Natural killer cell treated with Interleukin-12 subunit alpha and Interleukin-12 subunit beta and Interleukin-15 and Interleukin-18, amount 100 ng/mL, for 72 hours (primary cell): ENCODE results near the gene CLCN7. TPM values are rescaled to one million over a fixed set of nuclear protein-coding genes. Genes with fewer than 3 reads are reported as not detected.

Source experiments
- ATAC-seq, 2 donors: fragments of 150-1000 bp; cut with Tn5 transposase in 1 of 2; sonication (Bioruptor Pico), chemical (Tn5 transposase) in 1 of 2; 2 replicates each; pipeline ENCODE4 v1.10.0; 2021
- DNase-seq: peaks from one replicate; pipeline ENCODE4 v3.0.0; 2022; ENCODE audit warnings: low spot score
- H3K27ac Mint-ChIP-seq, 2 donors: 1 replicate in 1 of 2; 2 replicates in 1 of 2; pipeline ENCODE4 v1.8.0; 2022; ENCODE audit warnings: mixed read lengths in 2 of 2, mild to moderate bottlenecking in 1 of 2, moderate library complexity in 1 of 2
- H3K27me3 Mint-ChIP-seq, 2 donors: 1 replicate in 1 of 2; 2 replicates in 1 of 2; pipeline ENCODE4 v1.8.0; 2022; ENCODE audit warnings: mixed read lengths in 2 of 2
- H3K36me3 Mint-ChIP-seq: one replicate; pipeline ENCODE4 v1.8.0; 2022; ENCODE audit warnings: mixed read lengths
- H3K4me1 Mint-ChIP-seq, 2 donors: 1 replicate in 1 of 2; 2 replicates in 1 of 2; pipeline ENCODE4 v1.8.0; 2022; ENCODE audit warnings: low read depth in 2 of 2, mixed read lengths in 2 of 2, mild to moderate bottlenecking in 1 of 2
- H3K4me3 Mint-ChIP-seq: one replicate; pipeline ENCODE4 v1.8.0; 2022; ENCODE audit warnings: mixed read lengths
- H3K9me3 Mint-ChIP-seq: 2 replicates; pipeline ENCODE4 v1.8.0; 2022; ENCODE audit warnings: mixed read lengths
- total RNA-seq, 2 donors: library from RNA; stranded (reverse); gene quantifications; one replicate each; pipeline ENCODE4 v1.2.3, GENCODE V29; 2022

The CLCN7 gene
- total RNA-seq, 2 donors from 2014 or later = 52.2 to 73.5 TPM

DNA sequence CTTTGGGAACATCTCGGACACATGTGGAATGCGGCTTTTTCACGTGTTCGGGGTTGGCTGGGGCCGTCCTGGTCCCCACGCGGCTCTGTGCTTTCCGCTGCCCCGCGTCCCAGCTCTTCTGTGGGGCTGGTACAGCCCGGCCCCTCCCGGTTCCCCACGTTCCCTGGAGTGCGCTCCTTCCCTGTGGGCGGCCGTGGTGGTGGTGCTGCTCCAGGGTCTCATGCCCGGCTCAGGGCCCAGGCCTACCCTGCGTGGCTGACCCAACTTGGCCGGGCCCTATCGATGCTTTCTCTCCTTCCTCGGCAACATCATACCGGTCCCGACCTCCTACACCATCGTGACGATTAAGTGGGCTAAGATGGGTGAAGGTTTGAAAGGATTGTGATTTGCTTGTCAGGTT, 21.6 kb upstream of the CLCN7 start:
- Mint-ChIP-seq H3K9me3 (no peaks in the 10 kb centered on the region), H3K27ac (no peak overlapping the region), H3K36me3 (no peaks in the 10 kb centered on the region), H3K4me1 (peaks cover 7 to 8% of the 10 kb centered on the region in 2 donors), H3K27me3 (no peaks in the 10 kb centered on the region), H3K4me3 (no peak overlapping the region)
- ATAC-seq = no peak
- DNase-seq = no peak

DNA sequence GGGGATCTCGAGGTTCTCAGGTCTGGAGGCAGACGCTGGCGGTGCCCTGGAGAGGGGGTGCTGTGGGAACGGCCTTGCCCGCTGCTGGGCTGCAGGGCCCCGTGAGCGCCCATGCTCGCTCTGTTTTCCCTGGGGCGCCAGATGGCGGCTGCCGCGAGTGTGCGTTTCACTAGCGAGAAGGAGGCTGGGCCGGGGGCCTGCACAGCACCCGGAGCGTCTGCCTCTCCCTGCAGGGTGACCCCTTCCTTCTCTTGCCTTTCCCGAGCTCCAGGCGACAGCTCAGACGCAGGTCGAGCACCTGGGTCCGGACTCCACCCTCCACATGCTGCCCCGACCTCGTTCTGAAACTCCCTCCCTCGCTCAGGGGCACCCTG, 21.0 kb upstream of the CLCN7 start:
- H3K36me3 Mint-ChIP-seq = no peaks in the 10 kb centered on the region
- no peaks in the 10 kb centered on the region for H3K27me3 Mint-ChIP-seq
- DNase-seq (no peak), ATAC-seq (no peak)
- peaks cover 7 to 8% of the 10 kb centered on the region in 2 donors for H3K4me1 Mint-ChIP-seq
- H3K9me3 Mint-ChIP-seq = no peaks in the 10 kb centered on the region
- no peak overlapping the region for H3K4me3 Mint-ChIP-seq
- H3K27ac Mint-ChIP-seq = no peak overlapping the region

DNA sequence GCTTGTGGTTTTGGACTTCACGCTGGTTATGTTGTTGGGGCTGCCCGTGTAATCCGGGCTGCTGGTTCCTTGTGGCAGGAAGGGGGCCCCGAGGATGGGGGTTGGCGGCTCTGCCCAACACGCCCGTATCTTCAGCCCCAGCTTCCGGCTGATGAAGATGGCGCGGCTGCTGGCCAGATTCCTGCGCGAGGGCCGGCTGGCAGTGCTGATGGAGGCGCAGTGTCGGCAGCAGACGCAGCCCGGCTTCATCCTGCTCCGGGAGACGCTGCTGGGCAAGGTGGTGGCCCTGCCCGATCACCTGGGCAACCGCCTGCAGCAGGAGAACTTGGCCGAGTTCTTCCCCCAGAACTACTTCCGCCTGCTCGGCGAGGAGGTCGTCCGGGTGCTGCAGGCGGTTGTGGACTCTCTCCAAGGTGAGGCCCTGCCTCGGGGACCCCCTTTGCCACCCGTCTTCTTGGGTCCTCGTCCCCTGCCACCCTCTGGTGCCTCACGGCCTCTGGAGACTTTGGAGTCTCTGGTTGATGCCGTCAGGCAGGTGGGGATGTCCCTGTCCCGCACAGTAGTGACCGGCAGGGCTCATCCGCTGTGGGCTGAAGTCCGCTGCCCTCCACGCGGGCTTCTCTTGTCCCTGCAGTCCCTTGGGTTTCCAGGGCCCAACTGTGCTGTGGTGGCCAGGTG, 20.5 kb upstream of the CLCN7 start:
- peaks cover 7 to 8% of the 10 kb centered on the region in 2 donors for H3K4me1 Mint-ChIP-seq
- H3K36me3 Mint-ChIP-seq = no peaks in the 10 kb centered on the region
- no peaks in the 10 kb centered on the region for H3K27me3 Mint-ChIP-seq
- DNase-seq (no peak), ATAC-seq (no peak)
- no peaks in the 10 kb centered on the region for H3K9me3 Mint-ChIP-seq
- no peak overlapping the region for H3K4me3 Mint-ChIP-seq
- H3K27ac Mint-ChIP-seq = no peak overlapping the region

DNA sequence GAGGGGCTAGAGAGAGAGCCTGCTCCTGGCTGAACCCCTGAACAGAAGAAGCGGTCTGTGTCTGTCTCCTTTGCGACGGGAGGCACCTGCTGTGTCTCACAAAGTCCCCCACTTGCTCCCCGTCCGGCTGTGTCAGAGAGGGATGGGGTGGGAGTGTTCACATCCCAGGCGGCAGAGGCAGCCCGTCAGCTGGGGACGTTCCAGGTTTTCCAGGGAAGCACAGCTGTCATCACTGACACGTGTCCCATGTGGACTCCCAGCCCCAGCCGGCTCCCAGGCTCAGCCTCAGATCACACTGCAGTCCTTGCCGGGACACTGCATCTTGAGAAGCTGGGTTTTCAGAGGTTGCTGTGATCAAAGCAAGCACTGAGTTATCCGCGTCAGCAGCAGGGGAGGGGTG, 19.9 kb upstream of the CLCN7 start:
- DNase-seq (no peak), ATAC-seq (no peak)
- Mint-ChIP-seq H3K9me3 (no peaks in the 10 kb centered on the region), H3K4me1 (peaks cover 7 to 8% of the 10 kb centered on the region in 2 donors), H3K36me3 (no peaks in the 10 kb centered on the region), H3K27me3 (no peaks in the 10 kb centered on the region), H3K27ac (no peak overlapping the region), H3K4me3 (peak overlapping the region; percentile 88)

DNA sequence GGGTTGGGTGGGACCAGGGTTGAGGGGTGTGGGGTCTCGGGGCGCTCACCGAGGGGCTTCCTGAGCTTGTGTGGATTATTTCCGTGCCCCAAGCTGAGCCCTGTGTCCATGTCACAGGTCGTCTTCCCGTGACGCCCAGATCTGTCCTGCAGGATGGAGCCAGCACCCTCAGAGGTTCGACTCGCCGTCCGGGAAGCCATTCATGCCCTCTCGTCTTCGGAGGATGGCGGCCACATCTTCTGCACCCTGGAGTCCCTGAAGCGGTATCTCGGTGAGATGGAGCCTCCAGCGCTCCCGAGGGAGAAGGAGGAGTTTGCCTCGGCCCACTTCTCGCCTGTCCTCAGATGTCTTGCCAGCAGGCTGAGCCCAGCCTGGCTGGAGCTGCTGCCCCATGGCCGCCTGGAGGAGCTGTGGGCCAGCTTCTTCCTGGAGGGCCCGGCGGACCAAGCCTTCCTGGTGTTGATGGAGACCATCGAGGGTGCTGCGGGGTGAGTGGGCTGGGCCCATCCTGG, 19.4 kb upstream of the CLCN7 start:
- Mint-ChIP-seq H3K9me3 (no peaks in the 10 kb centered on the region), H3K27ac (peak overlapping the region in 1 of 2 donors; percentile 88), H3K4me1 (peaks cover 7 to 8% of the 10 kb centered on the region in 2 donors), H3K4me3 (peak overlapping the region; percentile 88), H3K36me3 (no peaks in the 10 kb centered on the region), H3K27me3 (no peaks in the 10 kb centered on the region)
- DNase-seq = peak; percentile 57
- ATAC-seq = no peak

DNA sequence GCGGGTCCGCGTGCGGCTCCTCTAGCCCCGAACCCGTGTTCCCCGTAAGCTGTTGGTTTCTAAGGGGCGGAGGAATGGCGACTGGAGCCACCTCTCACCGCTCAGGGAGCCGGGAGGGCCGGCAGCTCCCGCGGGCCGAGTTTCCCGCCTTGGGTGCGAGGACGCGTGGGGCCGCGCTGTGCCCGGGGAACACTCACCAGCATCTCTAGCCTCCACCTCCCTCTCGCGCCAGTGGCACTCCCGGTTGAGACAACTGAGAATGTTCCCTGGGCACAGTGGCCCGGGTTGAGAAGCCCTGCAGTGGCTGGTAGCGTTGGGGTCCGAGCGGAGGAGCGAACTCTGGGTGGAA, 18.9 kb upstream of the CLCN7 start:
- ATAC-seq = peak; percentile 22 to 29
- Mint-ChIP-seq H3K9me3 (no peaks in the 10 kb centered on the region), H3K4me1 (peaks cover 7 to 8% of the 10 kb centered on the region in 2 donors), H3K4me3 (peak overlapping the region; percentile 88), H3K36me3 (no peaks in the 10 kb centered on the region), H3K27me3 (no peaks in the 10 kb centered on the region), H3K27ac (peak overlapping the region in 1 of 2 donors; percentile 88)
- DNase-seq = peak; percentile 60

DNA sequence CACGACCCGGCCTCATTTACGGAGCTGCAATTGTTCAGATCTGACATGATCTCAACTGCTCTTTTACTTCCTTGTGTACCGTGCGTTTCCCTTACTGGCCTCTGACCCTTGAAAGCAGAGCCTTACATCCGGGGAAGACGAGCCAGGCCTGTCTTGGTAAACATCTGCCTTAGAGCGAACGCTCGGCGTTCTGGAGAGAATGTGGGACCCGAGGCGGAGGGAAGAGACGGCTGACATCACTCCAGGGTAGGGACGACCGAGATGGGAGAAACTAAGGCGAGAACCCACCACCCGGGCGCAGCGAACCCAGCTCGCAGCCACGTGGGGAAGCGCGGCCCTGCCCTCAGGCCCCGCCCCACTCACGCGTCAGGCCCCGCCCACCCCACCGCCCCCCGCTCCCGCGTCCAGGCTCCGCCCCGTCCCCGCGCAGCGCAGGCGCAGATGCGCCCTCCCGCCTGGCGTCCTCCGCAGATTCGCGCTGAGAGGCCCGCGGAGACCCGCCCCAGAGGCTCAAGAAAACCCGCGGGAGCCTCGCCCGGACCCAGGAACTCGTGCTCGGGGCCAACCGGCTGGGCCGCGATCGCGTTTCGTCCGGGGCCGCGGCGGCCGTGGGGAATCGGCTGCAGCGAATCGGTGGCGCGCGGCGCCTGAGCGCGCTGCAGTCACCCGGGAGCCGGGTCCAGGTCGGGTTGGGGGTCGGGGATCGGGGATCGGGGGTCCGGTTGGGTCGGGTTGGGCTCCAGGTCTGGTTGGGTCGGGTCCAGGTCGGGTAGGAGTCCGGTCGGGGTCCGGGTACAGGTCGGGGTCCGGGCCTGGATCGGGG, 18.3 kb upstream of the CLCN7 start, which contains the start of gene TELO2:
TSS of gene TELO2 (plus strand) at position 438 of the 823 bp plus-strand sequence. CDS start 922 bp downstream, outside the sequence.
- DNase-seq (peak; percentile 90), ATAC-seq (peak; percentile 90 to 95)
- no peaks in the 10 kb centered on the region for H3K27me3 Mint-ChIP-seq
- H3K27ac Mint-ChIP-seq = peak within 1 kb of the TSS; percentile 88 to 93
- H3K9me3 Mint-ChIP-seq = no peaks in the 10 kb centered on the region
- peaks cover 7 to 8% of the 10 kb centered on the region in 2 donors for H3K4me1 Mint-ChIP-seq
- peak within 1 kb of the TSS; percentile 88 for H3K4me3 Mint-ChIP-seq
- no peaks in the 10 kb centered on the region for H3K36me3 Mint-ChIP-seq

DNA sequence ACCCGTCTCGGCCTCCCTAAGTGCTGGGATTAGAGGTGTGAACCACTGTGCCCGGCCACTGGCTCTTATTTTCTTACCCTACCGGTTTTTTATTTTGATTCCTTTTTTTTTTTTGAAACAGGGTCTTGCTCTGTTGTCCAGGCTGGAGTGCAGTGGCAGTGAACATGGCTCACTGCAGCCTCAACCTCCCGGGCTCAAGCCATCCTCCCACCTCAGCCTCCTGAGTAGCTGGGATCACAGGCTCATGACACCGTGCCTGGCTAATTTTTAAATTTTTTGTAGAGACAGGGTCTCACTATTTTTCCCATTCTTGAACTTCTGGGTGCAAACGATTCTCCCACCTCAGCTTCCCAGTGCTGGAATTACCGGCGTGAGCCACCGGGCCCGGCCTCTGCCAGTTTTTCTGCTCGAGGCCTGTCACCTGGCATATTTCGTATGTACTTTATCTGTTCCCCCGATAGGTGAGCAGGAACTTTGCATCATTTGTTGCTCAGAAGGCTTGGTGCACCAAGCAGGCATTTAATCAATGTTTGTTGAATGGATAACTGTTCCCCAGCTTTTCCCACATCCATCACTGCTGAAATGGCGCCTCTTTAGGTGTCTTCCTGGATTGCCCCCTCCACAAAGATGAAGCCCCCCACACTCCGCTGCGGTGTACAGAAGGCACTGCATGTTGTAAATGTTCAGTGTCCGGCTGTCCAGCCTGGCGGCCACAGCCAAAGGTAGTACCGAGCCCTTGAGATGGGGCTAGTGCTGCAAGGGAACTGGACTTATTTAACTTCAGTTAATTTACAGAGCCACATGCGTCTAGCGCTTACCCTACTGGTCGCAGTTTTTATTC, 17.5 kb upstream of the CLCN7 start:
- no peak for DNase-seq
- no peaks in the 10 kb centered on the region for H3K36me3 Mint-ChIP-seq
- no peaks in the 10 kb centered on the region for H3K9me3 Mint-ChIP-seq
- peak overlapping the region; percentile 88 for H3K4me3 Mint-ChIP-seq
- H3K4me1 Mint-ChIP-seq = peaks cover 7 to 8% of the 10 kb centered on the region in 2 donors
- no peaks in the 10 kb centered on the region for H3K27me3 Mint-ChIP-seq
- peak overlapping the region; percentile 88 to 93 for H3K27ac Mint-ChIP-seq
- ATAC-seq = no peak

DNA sequence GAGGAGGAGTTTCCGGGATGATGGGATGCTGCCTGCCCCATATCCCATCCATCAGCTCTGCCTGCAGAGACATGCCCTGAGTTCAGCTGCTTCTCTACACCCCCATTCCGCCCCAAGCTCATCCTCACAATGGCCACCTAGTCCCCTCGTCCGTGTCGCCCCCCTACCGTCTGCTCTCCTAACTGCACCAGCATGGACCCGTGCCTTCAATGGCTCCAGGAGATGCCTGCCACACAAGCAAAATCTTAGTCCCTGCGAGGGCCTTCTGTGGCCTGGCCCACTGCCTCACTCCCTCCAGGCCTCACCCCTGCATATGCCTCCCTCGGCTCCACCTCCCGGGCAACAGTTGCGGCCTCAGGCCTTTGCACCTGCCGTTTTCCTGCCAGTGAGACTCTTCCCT, 16.5 kb upstream of the CLCN7 start:
- ATAC-seq (no peak), DNase-seq (no peak)

DNA sequence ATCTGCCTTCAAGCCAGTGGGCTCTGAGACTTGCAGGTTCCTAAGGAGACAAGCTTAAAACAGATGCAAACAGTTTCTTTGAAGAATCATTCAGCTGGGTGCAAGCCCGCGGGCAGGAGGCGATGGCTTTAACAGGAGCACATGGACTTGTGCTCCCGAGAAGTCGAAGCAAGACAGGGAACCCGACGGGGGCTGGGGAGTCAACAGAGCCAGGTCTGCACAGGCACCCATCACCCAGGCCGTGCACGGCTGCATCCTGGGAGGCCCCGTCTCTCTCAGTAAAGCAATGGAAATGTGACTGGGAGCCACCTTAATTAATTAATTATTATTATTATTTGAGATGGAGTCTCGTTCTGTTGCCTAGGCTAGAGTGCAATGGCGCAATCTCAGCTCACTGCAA, 14.2 kb upstream of the CLCN7 start:
- ATAC-seq = no peak
- Mint-ChIP-seq H3K4me1 (peaks cover 7 to 8% of the 10 kb centered on the region in 2 donors), H3K36me3 (no peaks in the 10 kb centered on the region), H3K9me3 (no peaks in the 10 kb centered on the region), H3K4me3 (no peak overlapping the region), H3K27ac (no peak overlapping the region), H3K27me3 (no peaks in the 10 kb centered on the region)
- peak; percentile 56 for DNase-seq

More for the DNA sequence above, 16.5 kb upstream of the CLCN7 start:
- Mint-ChIP-seq H3K4me1 (peaks cover 7 to 8% of the 10 kb centered on the region in 2 donors), H3K9me3 (no peaks in the 10 kb centered on the region), H3K27ac (no peak overlapping the region), H3K4me3 (peak overlapping the region; percentile 22), H3K36me3 (no peaks in the 10 kb centered on the region), H3K27me3 (no peaks in the 10 kb centered on the region)

DNA sequence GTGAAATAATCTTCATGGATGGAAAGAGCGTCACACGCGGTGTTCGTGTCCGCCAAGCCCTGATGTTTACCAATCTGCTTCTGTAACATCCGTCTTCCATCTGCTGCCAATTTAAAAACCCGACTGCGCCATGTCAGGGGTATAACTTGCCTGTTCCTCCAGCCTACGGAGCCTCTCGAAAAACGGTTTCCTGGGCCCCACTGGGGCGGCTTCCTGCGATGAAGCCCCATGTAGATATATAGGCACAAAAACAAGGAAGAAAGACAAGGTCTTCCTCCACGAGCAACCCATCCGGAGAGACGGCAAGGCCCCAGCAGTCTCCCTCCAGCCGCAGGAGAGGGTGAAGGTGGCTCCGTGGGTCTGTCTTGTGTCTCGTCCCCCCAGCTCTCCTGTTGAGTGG, 13.8 kb upstream of the CLCN7 start, which contains the start of gene PTX4:
TSS of gene PTX4 (minus strand) at position 326 of the 400 bp plus-strand sequence. CDS start at position 291, 35 bp downstream.
- Mint-ChIP-seq H3K4me1 (peaks cover 7 to 8% of the 10 kb centered on the region in 2 donors), H3K27ac (no peak within 1 kb of the TSS), H3K27me3 (no peaks in the 10 kb centered on the region), H3K4me3 (no peak within 1 kb of the TSS), H3K9me3 (no peaks in the 10 kb centered on the region), H3K36me3 (no peaks in the 10 kb centered on the region)
- DNase-seq (no peak), ATAC-seq (no peak)

DNA sequence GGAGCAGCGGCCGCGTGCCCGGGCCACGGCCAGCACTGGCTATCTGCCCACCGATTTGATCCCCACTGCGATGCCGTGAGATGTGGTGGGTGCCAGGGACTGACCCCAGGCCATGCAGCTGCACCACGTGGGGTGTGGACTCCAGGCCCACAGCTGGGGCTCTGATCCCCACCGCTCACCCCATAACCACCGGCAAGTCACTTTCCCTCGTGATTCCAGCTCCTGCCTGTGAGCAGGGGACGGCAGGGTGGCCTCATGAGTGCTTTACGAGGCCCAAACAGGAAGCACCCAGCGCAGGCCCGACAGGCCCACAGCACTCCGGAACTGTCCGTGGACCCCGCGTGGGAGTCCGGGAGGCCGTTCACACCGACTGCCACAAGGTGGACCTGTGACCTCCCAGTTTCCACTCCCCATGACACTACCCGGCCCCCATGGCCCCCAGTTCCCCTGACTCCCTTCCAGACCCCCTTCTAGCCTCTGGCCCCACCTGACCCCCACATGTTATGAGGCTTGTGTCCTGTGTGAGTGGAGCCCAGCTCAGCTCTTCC, 13.3 kb upstream of the CLCN7 start:
- H3K9me3 Mint-ChIP-seq = no peaks in the 10 kb centered on the region
- DNase-seq = peak; percentile 49
- H3K36me3 Mint-ChIP-seq = no peaks in the 10 kb centered on the region
- peaks cover 7 to 8% of the 10 kb centered on the region in 2 donors for H3K4me1 Mint-ChIP-seq
- no peak overlapping the region for H3K4me3 Mint-ChIP-seq
- no peak for ATAC-seq
- H3K27ac Mint-ChIP-seq = no peak overlapping the region
- no peaks in the 10 kb centered on the region for H3K27me3 Mint-ChIP-seq

DNA sequence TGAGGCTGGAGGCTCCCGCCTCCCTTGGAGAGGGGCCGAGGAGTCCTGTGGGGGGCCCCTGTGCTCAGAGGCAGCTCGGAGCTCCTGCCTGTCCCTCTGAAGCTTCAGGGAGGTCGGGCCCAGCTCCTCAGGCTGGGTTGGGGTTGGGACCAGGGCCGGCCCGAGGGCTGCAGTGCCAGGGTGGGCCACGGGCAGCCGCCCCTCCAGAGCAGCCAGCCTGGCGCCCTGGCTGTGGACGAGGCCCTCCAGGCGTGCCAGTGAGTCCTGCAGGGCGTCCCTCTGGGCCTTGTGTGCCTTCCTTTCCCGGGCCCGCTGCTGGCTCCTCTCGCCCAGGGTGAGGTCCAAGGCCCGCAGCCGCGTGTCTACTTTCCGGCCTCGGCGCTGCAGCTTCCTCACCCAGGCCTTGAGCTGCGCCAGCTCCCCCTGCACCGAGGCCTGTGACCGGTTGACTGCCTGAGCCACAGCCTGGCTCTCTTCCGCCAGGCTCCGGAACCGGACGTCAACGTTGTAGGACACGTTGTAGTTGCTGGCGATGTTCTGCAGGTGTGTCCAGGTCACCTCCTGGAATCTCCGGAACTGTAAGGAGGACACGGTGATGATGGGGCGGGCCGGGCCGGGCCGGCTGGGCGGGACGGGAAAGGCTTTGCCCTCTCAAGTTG, 12.7 kb upstream of the CLCN7 start:
- Mint-ChIP-seq H3K4me1 (peaks cover 2% of the 10 kb centered on the region in 2 donors), H3K27me3 (no peaks in the 10 kb centered on the region), H3K27ac (no peak overlapping the region), H3K36me3 (no peaks in the 10 kb centered on the region), H3K9me3 (no peaks in the 10 kb centered on the region), H3K4me3 (no peak overlapping the region)
- ATAC-seq (peak in 1 of 2 donors; percentile 17), DNase-seq (peak; percentile 57)
